Muscle layer of duodenum (tissue), 2 donors: Measurements from ENCODE around the gene CNR1.

Experiments
- H3K27ac ChIP-seq: one replicate; pipeline ENCODE4 v1.7.0; 2013; ENCODE audit warnings: mild to moderate bottlenecking, low read length
- H3K27me3 ChIP-seq: one replicate; pipeline ENCODE4 v1.7.0; 2013; ENCODE audit warnings: low read depth, mild to moderate bottlenecking, control low read depth, low read length
- H3K36me3 ChIP-seq, 2 donors: one replicate each; pipeline ENCODE4 v1.7.0; 2013; ENCODE audit warnings: low read length in 2 of 2, control low read depth in 1 of 2, mild to moderate bottlenecking in 1 of 2; ENCODE audit not compliant: insufficient read depth in 2 of 2, control insufficient read depth in 1 of 2
- H3K4me1 ChIP-seq, 2 donors: one replicate each; pipeline ENCODE4 v1.7.0; 2013; ENCODE audit warnings: low read length in 2 of 2, mild to moderate bottlenecking in 2 of 2, control low read depth in 1 of 2, moderate library complexity in 1 of 2; ENCODE audit not compliant: insufficient read depth in 2 of 2, control insufficient read depth in 1 of 2
- H3K4me3 ChIP-seq, 2 donors: one replicate each; pipeline ENCODE4 v1.7.0; 2013; ENCODE audit warnings: low read length in 2 of 2, low read depth in 1 of 2, mild to moderate bottlenecking in 1 of 2
- H3K9me3 ChIP-seq, 2 donors: one replicate each; pipeline ENCODE4 v1.7.0; 2013; ENCODE audit warnings: low read length in 2 of 2, control low read depth in 1 of 2, mild to moderate bottlenecking in 1 of 2; ENCODE audit not compliant: control insufficient read depth in 1 of 2
- donor health status: healthy.

CNR1 gene

GRCh38 chr6:88114838-88115237 lies 51.3 kb downstream of the CNR1 start:
- no peaks in the 10 kb centered on the region for H3K36me3 ChIP-seq

GRCh38 chr6:88111991-88112390 lies 54.2 kb downstream of the CNR1 start:
- Histone ChIP-seq H3K36me3 (no peaks in the 10 kb centered on the region), H3K4me1 (no peaks in the 10 kb centered on the region), H3K9me3 (no peaks in the 10 kb centered on the region), H3K27ac (no peak overlapping the region), H3K27me3 (no peaks in the 10 kb centered on the region), H3K4me3 (no peak overlapping the region)

More at GRCh38 chr6:88114838-88115237, 51.3 kb downstream of the CNR1 start:
- no peaks in the 10 kb centered on the region for H3K9me3 ChIP-seq
- H3K4me3 ChIP-seq = no peak overlapping the region
- no peaks in the 10 kb centered on the region for H3K27me3 ChIP-seq
- H3K27ac ChIP-seq = no peak overlapping the region
- H3K4me1 ChIP-seq = no peaks in the 10 kb centered on the region

- no peak overlapping the region for H3K27ac ChIP-seq
- no peaks in the 10 kb centered on the region for H3K4me1 ChIP-seq
- no peaks in the 10 kb centered on the region for H3K27me3 ChIP-seq
- H3K9me3 ChIP-seq = no peaks in the 10 kb centered on the region
- H3K4me3 ChIP-seq = no peak overlapping the region
- no peaks in the 10 kb centered on the region for H3K36me3 ChIP-seq
Measured at GRCh38 chr6:88107241-88107640, 58.9 kb downstream of the CNR1 start.

- Histone ChIP-seq H3K9me3 (no peaks in the 10 kb centered on the region), H3K4me1 (no peaks in the 10 kb centered on the region), H3K4me3 (no peak overlapping the region), H3K36me3 (no peaks in the 10 kb centered on the region), H3K27me3 (no peaks in the 10 kb centered on the region), H3K27ac (no peak overlapping the region)
Measured at GRCh38 chr6:88105741-88106340, 60.3 kb downstream of the CNR1 start.
